CD14-positive monocyte (primary cell): ENCODE results near the gene CPSF2. TPM values are rescaled to one million over a fixed set of nuclear protein-coding genes. Genes with fewer than 3 reads are reported as not detected.

Experiments
- DNase-seq, 3 donors: peaks; one replicate each; pipeline ENCODE4 v3.0.0-alpha.2; 2011 to 2022
- H2AFZ ChIP-seq: 2 replicates; pipeline ENCODE4 v1.6.0; 2012; ENCODE audit warnings: mild to moderate bottlenecking, low read depth, low read length, inconsistent platforms; ENCODE audit not compliant: insufficient read depth, poor library complexity, severe bottlenecking
- H3K27ac ChIP-seq, 2 donors: 1 replicate in 1 of 2; 2 replicates in 1 of 2; pipeline ENCODE4 v1.5.1; 2012 to 2013; ENCODE audit warnings: low read length in 2 of 2, control low read depth in 1 of 2, inconsistent platforms in 1 of 2, low read depth in 1 of 2, mild to moderate bottlenecking in 1 of 2
- H3K27me3 ChIP-seq, 2 donors: one replicate each; pipeline versions ENCODE4 v1.6.0 to v1.6.1; 2011 to 2013; ENCODE audit warnings: low read length in 2 of 2; ENCODE audit not compliant: control insufficient read depth in 2 of 2, insufficient read depth in 2 of 2
- H3K36me3 ChIP-seq, 2 donors: replicated peaks in 1 of 2; 1 replicate in 1 of 2; 2 replicates in 1 of 2; pipeline versions ENCODE4 v1.5.1 to v1.6.1; 2012 to 2013; ENCODE audit warnings: low read length in 2 of 2, control low read depth in 1 of 2, inconsistent platforms in 1 of 2, mild to moderate bottlenecking in 1 of 2; ENCODE audit not compliant: insufficient read depth in 2 of 2, control insufficient read depth in 1 of 2
- H3K4me1 ChIP-seq, 2 donors: 1 replicate in 1 of 2; 2 replicates in 1 of 2; pipeline versions ENCODE4 v1.5.1 to v1.6.1; 2012 to 2013; ENCODE audit warnings: low read length in 2 of 2, control low read depth in 1 of 2, inconsistent platforms in 1 of 2, mild to moderate bottlenecking in 1 of 2, moderate library complexity in 1 of 2; ENCODE audit not compliant: insufficient read depth in 2 of 2, control insufficient read depth in 1 of 2
- H3K4me2 ChIP-seq: replicated peaks from 2 replicates; pipeline ENCODE3; 2012; ENCODE audit warnings: low read length, moderate library complexity, mild to moderate bottlenecking; ENCODE audit not compliant: poor library complexity, severe bottlenecking; ENCODE audit errors: extremely low read depth
- H3K4me3 ChIP-seq, 3 experiments: fragments of 200-600 bp in 1 of 3; sonication (generic) in 1 of 3; replicated peaks in 1 of 3; 1 replicate in 2 of 3; 2 replicates in 1 of 3; pipeline ENCODE4 v1.5.1; 2011 to 2013; ENCODE audit warnings: low read length in 3 of 3, mild to moderate bottlenecking in 3 of 3, control low read depth in 2 of 3, low read depth in 2 of 3, inconsistent platforms in 1 of 3, moderate library complexity in 1 of 3
- H3K79me2 ChIP-seq: 2 replicates; pipeline ENCODE4 v1.6.0; 2012; ENCODE audit warnings: mild to moderate bottlenecking, control low read depth, inconsistent platforms, low read length, moderate library complexity; ENCODE audit not compliant: insufficient read depth
- H3K9ac ChIP-seq: 2 replicates; pipeline ENCODE4 v1.6.0; 2017; ENCODE audit warnings: low read length, mild to moderate bottlenecking; ENCODE audit not compliant: insufficient read depth, poor library complexity, severe bottlenecking
- H3K9me3 ChIP-seq, 2 donors: replicated peaks in 1 of 2; 1 replicate in 1 of 2; 2 replicates in 1 of 2; pipeline versions ENCODE4 v1.5.1 to v1.6.1; 2012 to 2013; ENCODE audit warnings: low read length in 2 of 2, control low read depth in 1 of 2; ENCODE audit not compliant: control insufficient read depth in 1 of 2, insufficient read depth in 1 of 2
- H4K20me1 ChIP-seq: 2 replicates; pipeline ENCODE4 v1.6.0; 2012; ENCODE audit warnings: mild to moderate bottlenecking, low read length, control low read depth, moderate library complexity; ENCODE audit not compliant: insufficient read depth
- H3K27ac Mint-ChIP-seq, 7 donors: one replicate each; pipeline ENCODE4 v1.8.0; 2020; ENCODE audit warnings: mild to moderate bottlenecking in 7 of 7, mixed read lengths in 7 of 7, moderate library complexity in 6 of 7, inconsistent platforms in 2 of 7
- H3K27me3 Mint-ChIP-seq, 3 donors: one replicate each; pipeline ENCODE4 v1.8.0; 2021 to 2022; ENCODE audit warnings: low read depth in 3 of 3, mild to moderate bottlenecking in 3 of 3, mixed read lengths in 3 of 3, moderate library complexity in 3 of 3, inconsistent platforms in 1 of 3
- H3K36me3 Mint-ChIP-seq, 2 donors: one replicate each; pipeline ENCODE4 v1.8.0; 2020; ENCODE audit warnings: mixed read lengths in 2 of 2, inconsistent platforms in 1 of 2, mild to moderate bottlenecking in 1 of 2
- H3K4me1 Mint-ChIP-seq: one replicate; pipeline ENCODE4 v1.8.0; 2020; ENCODE audit warnings: mild to moderate bottlenecking, mixed read lengths
- H3K4me3 Mint-ChIP-seq, 2 donors: one replicate each; pipeline ENCODE4 v1.8.0; 2020; ENCODE audit warnings: mild to moderate bottlenecking in 2 of 2, mixed read lengths in 2 of 2, moderate library complexity in 1 of 2
- H3K9me3 Mint-ChIP-seq, 7 donors: one replicate each; pipeline ENCODE4 v1.8.0; 2020 to 2022; ENCODE audit warnings: mixed read lengths in 7 of 7, mild to moderate bottlenecking in 6 of 7, moderate library complexity in 6 of 7, inconsistent platforms in 2 of 7
- CTCF ChIP-seq: fragments of 200-600 bp; IDR thresholded peaks from one replicate; pipeline ENCODE4 v1.8.0; 2022; ENCODE audit warnings: antibody characterized with exemption, mild to moderate bottlenecking
- WGBS: methylation state at CpG from one replicate; pipeline ENCODE4 v1.1.5; 2013; ENCODE audit warnings: missing lambda C conversion rate; ENCODE audit not compliant: insufficient coverage; 5-methylcytosine and 5-hydroxymethylcytosine counted together
- intact Hi-C, 2 donors: fragments of 100-400 bp; cut with micrococcal nuclease; formaldehyde crosslinking; loops; one replicate each; pipeline versions ENCODE4 v1.15.0 to v1.15.1; 2023
- polyA plus RNA-seq, 3 donors: library from polyadenylated mRNA; depleted of rRNA in 1 of 3; unstranded in 2 of 3; stranded (reverse) in 1 of 3; fragments of 300-500 nt in 2 of 3; fragments of >200 nt in 1 of 3; fragmentation: Illumina TruSeq in 2 of 3; gene quantifications; 1 replicate in 2 of 3; 2 replicates in 1 of 3; pipeline ENCODE4 v1.2.3, GENCODE V29; 2012 to 2021

Gene CPSF2
- polyA plus RNA-seq, 3 donors = 8.5 to 44.9 (median 25.5) TPM

- Mint-ChIP-seq H3K27ac (no peak overlapping the region), H3K9me3 (peaks cover 0 to 2% (median 0%) of the 10 kb centered on the region in 7 donors), H3K36me3 (peaks cover 61 to 86% of the 10 kb centered on the region in 2 donors), H3K4me3 (no peak overlapping the region), H3K4me1 (peaks cover 4% of the 10 kb centered on the region), H3K27me3 (no peaks in the 10 kb centered on the region)
- no peaks in the 10 kb centered on the region for H3K27me3 ChIP-seq
- H3K27ac ChIP-seq = no peak overlapping the region
- H4K20me1 ChIP-seq = peaks cover 10% of the 10 kb centered on the region
- no peak overlapping the region for H3K4me3 ChIP-seq
- H3K4me1 ChIP-seq = no peaks in the 10 kb centered on the region
- no peak overlapping the region for H3K9ac ChIP-seq
- no CpG with 5 or more reads among the region's 1 CpG for WGBS
- no peaks in the 10 kb centered on the region for H3K9me3 ChIP-seq
- H3K36me3 ChIP-seq = peaks cover 81 to 98% of the 10 kb centered on the region in 2 donors
- intact Hi-C loops = loop anchor here in 1 of 2 donors (10.0 kb wide), 1 partner anchor 550 kb away; no protein-coding TSS in a partner anchor
- no peak for DNase-seq
- H3K4me2 ChIP-seq = no peak overlapping the region
- H2AFZ ChIP-seq = no peak overlapping the region
- H3K79me2 ChIP-seq = peaks cover 7% of the 10 kb centered on the region
- no peak for TF ChIP-seq CTCF
Measured at GRCh38 chr14:92134456-92134855, 12.7 kb downstream of the CPSF2 start.

GRCh38 chr14:92135269-92135668 is 13.5 kb downstream of the CPSF2 start:
- H3K27ac Mint-ChIP-seq = no peak overlapping the region
- Histone ChIP-seq H3K36me3 (peaks cover 77 to 98% of the 10 kb centered on the region in 2 donors), H3K27me3 (no peaks in the 10 kb centered on the region), H3K79me2 (peaks cover 7% of the 10 kb centered on the region), H3K9ac (no peak overlapping the region), H3K27ac (no peak overlapping the region), H3K4me2 (no peak overlapping the region), H3K4me1 (no peaks in the 10 kb centered on the region), H4K20me1 (peaks cover 4% of the 10 kb centered on the region), H3K4me3 (no peak overlapping the region), H2AFZ (no peak overlapping the region), H3K9me3 (no peaks in the 10 kb centered on the region)
- H3K27me3 Mint-ChIP-seq = no peaks in the 10 kb centered on the region
- H3K4me3 Mint-ChIP-seq = no peak overlapping the region
- H3K36me3 Mint-ChIP-seq = peaks cover 58 to 86% of the 10 kb centered on the region in 2 donors
- H3K9me3 Mint-ChIP-seq = peaks cover 0 to 2% (median 0%) of the 10 kb centered on the region in 7 donors
- peaks cover 4% of the 10 kb centered on the region for H3K4me1 Mint-ChIP-seq
- whole genome bisulfite sequencing = no CpG with 5 or more reads among the region's 1 CpG
- TF ChIP-seq CTCF = peak; percentile 72
- peak; percentile 7 to 46 (median 33) for DNase-seq
- intact Hi-C loops = loop anchor here (5.0 to 10.0 kb wide), 3 partner anchors 217 to 550 kb away; no protein-coding TSS in a partner anchor
